GM21515 (cell line): ENCODE data around the gene SPECC1.
A peak's percentile ranks its signal among the peaks of the same experiment; 100 is the strongest.
"Not testable (repeated sequence)": the region's sequence is repeated elsewhere in the genome, so short reads cannot be mapped to it uniquely, and the experiment has no call there.

Source experiments
- ATAC-seq: cut with Tn5 transposase; IDR thresholded peaks from one replicate; pipeline ENCODE4 v1.9.1; 2021; ENCODE audit not compliant: unreplicated experiment

The SPECC1 gene

GRCh38 chr17:20300436-20300934, 291.3 kb downstream of the SPECC1 start:
- no peak for ATAC-seq

- ATAC-seq, result no peak
Measured at GRCh38 chr17:20302246-20302917, 293.2 kb downstream of the SPECC1 start.

- ATAC-seq, result no peak
Measured at GRCh38 chr17:20304961-20305360, 295.8 kb downstream of the SPECC1 start.

GRCh38 chr17:20306924-20307323, 297.8 kb downstream of the SPECC1 start:
- no peak for ATAC-seq

GRCh38 chr17:20307326-20307910, 298.3 kb downstream of the SPECC1 start:
- no peak for ATAC-seq

- ATAC-seq, result no peak
Measured at GRCh38 chr17:20310481-20310880, 301.3 kb downstream of the SPECC1 start.

GRCh38 chr17:20313306-20313705, 304.1 kb downstream of the SPECC1 start:
- ATAC-seq, result no peak

GRCh38 chr17:20313891-20314290, 304.7 kb downstream of the SPECC1 start:
- ATAC-seq, result no peak

- ATAC-seq, result no peak
Measured at GRCh38 chr17:20314834-20315233, 305.7 kb downstream of the SPECC1 start.

GRCh38 chr17:20315311-20315710, 306.2 kb downstream of the SPECC1 start:
- ATAC-seq, result no peak

- no peak for ATAC-seq
Measured at GRCh38 chr17:20315821-20316220, 306.7 kb downstream of the SPECC1 start.

GRCh38 chr17:20320535-20321229, 311.5 kb downstream of the SPECC1 start:
- peak; percentile 68 for ATAC-seq

GRCh38 chr17:20321357-20321756, 312.2 kb downstream of the SPECC1 start:
- not testable (repeated sequence) for ATAC-seq

GRCh38 chr17:20327739-20328138, 318.6 kb downstream of the SPECC1 start:
- not testable (repeated sequence) for ATAC-seq

GRCh38 chr17:20351405-20351804, 342.2 kb downstream of the SPECC1 start:
- not testable (repeated sequence) for ATAC-seq

- ATAC-seq, result not testable (repeated sequence)
Measured at GRCh38 chr17:20352567-20352966, 343.4 kb downstream of the SPECC1 start.

- ATAC-seq, result not testable (repeated sequence)
Measured at GRCh38 chr17:20363846-20364245, 354.7 kb downstream of the SPECC1 start.
